Lower leg skin (tissue), 3 donors: Measurements from ENCODE around the gene RBM33.

Experiments used
- POLR2A ChIP-seq, 2 donors: fragments of 450-650 bp; IDR thresholded peaks; one replicate each; pipeline ENCODE4 v1.6.1; 2016 to 2017; ENCODE audit warnings: antibody characterized with exemption in 2 of 2, mild to moderate bottlenecking in 1 of 2, moderate library complexity in 1 of 2
- TF ChIP-seq, protein P1 (sequence below), 3 donors: fragments of 450-650 bp; IDR thresholded peaks; one replicate each; pipeline ENCODE4 v1.5.1; 2016; ENCODE audit warnings: antibody characterized with exemption in 3 of 3, mild to moderate bottlenecking in 3 of 3, moderate library complexity in 2 of 3

DNA sequence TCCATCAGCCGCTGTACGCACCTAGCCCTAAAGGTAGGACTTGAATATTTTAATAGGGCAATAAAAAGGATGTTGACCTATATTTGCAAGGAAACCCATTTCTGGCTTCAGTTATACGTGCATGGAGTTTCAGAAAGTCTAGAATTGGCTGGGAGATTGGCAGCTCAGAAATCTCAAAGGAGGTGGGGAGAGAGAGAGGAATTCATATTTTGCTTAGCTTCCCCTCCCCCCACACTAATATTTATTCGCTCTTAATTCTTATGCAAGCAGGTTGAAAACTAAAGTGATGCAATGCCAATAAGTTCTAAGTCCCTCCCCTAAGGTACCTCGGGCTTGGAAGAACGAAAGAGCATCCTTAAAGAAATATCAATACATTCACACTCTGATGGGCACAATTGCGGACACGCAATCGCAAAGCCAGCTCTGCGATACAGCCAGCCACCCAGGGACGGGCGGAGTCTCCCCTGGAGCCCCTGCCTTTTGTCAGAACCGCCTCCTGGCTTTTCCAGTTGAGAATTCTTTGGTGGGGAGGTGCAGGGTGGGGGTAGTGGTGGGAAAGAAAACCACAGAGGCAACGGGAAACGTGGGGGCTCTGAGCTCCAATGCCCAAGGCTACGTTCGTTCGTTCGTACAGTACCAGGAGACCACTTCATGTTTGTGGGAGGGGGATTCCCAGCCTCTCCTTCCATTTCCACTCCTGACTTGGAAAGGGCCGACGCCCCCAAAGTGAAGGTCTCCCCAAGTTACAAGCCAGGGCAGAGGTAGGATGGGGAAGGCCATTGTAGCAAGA, 166.5 kb downstream of the RBM33 start:
- TF ChIP-seq, protein P1, sequence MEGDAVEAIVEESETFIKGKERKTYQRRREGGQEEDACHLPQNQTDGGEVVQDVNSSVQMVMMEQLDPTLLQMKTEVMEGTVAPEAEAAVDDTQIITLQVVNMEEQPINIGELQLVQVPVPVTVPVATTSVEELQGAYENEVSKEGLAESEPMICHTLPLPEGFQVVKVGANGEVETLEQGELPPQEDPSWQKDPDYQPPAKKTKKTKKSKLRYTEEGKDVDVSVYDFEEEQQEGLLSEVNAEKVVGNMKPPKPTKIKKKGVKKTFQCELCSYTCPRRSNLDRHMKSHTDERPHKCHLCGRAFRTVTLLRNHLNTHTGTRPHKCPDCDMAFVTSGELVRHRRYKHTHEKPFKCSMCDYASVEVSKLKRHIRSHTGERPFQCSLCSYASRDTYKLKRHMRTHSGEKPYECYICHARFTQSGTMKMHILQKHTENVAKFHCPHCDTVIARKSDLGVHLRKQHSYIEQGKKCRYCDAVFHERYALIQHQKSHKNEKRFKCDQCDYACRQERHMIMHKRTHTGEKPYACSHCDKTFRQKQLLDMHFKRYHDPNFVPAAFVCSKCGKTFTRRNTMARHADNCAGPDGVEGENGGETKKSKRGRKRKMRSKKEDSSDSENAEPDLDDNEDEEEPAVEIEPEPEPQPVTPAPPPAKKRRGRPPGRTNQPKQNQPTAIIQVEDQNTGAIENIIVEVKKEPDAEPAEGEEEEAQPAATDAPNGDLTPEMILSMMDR (IDR thresholded peaks at IDR 0.05) = no peak
- no peak for TF ChIP-seq POLR2A (IDR thresholded peaks at IDR 0.05)
